Hematopoietic multipotent progenitor cell (in vitro differentiated cells): ENCODE data around the gene NCR2. TPM values are rescaled to one million over a fixed set of nuclear protein-coding genes. Genes with fewer than 3 reads are reported as not detected.

Experiments used
- DNase-seq, 3 donors: peaks; one replicate each; pipeline ENCODE4 v3.0.0-alpha.2; 2011 to 2015; ENCODE audit warnings: low read depth in 2 of 3, low spot score in 2 of 3
- small RNA-seq: library from RNA; depleted of rRNA; stranded (forward); fragments of <200 nt; gene quantifications from one replicate; pipeline ENCODE3, GENCODE V24; 2012
- total RNA-seq: library from RNA; depleted of rRNA; stranded (reverse); fragments of >200 nt; gene quantifications from one replicate; pipeline ENCODE4 v1.2.3, GENCODE V29; 2012

NCR2 gene
- total RNA-seq, 1 donor: not detected

DNA sequence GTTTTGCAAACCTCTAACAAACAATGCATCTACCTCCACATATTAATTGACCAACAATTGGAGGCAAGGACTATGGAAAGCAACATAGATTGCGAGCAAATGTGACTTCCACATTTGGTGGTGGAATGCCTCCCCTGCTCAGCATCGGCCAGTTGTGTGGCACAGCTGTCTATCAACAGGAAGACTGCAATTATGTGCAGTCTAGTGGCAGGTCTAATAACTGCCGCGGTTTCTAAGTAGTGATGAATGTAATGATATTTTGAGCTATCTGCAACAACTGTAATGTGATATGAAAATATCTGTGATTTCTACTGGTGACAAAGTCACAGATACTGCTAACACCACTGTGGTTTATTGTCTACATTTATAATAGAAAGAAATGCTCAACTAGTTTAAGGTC, 56.8 kb downstream of the NCR2 start:
- DNase-seq: peak in 1 of 3 donors; percentile 28

DNA sequence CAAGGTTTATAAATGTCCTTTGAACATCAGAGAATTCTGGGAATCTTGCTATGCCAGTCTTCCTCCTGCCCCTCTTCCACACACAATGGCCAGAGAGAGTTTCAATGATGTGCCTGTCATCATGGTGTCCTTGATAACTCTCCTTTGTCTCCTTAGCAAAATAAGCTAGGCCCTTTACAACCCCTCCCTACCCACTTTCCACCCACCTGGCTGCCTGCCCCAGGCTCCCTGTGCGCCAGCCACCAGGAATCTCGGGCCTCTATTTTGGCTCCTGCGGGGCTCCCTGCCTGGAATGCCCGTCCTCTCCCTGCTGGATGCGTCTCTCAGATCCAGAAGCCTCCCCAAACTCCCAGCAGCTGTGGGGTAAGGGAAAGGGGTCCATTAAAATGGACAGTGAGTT, 60.9 kb downstream of the NCR2 start:
- DNase-seq: no peak

DNA sequence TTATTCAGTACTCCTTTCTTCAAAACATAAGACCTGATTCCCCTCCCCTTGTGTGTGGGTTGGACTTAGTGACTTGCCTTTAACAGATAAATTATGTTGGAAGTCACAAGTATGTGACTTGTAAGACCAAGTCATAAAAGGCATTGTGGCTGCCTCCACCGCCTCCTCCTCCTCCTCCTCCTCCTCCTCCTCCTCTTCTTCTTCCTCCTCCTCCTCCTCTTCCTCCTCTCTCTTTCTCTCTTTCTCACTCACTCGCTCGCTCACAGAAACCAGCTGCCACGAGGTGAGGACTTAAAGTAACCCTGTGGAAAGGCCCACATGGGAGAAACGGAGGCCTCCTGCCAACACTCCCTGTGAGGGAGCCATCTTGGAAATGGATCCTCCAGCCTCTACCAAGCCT, 64.0 kb downstream of the NCR2 start:
- no peak for DNase-seq

Small RNAs within 50 kb of the gene (small RNA-seq; reads per million reads assigned to genes)
- not detected for gene RNU6-643P

Other genes starting within 250 kb of the NCR2 start
- gene TREML1, start 181.3 kb upstream of the NCR2 start, total RNA-seq: 1.1 TPM
- not detected for gene TREM2, start 172.5 kb upstream of the NCR2 start, total RNA-seq
- gene TREML2, start 134.5 kb upstream of the NCR2 start, total RNA-seq: 8.1 TPM
- gene TREML4, start 107.3 kb upstream of the NCR2 start, total RNA-seq: not detected
- 0.54 TPM for gene TREM1, start 48.9 kb upstream of the NCR2 start, total RNA-seq
- gene FOXP4, start 210.8 kb downstream of the NCR2 start, total RNA-seq: 3.0 TPM